Muscle layer of colon (tissue), 2 donors: Measurements from ENCODE around the gene PAPSS1.
A peak's percentile ranks its signal among the peaks of the same experiment; 100 is the strongest.
"Not testable (repeated sequence)": the region's sequence is repeated elsewhere in the genome, so short reads cannot be mapped to it uniquely, and the experiment has no call there.

Source experiments
- H3K27ac ChIP-seq: one replicate; pipeline ENCODE4 v1.7.0; 2013; ENCODE audit warnings: low read depth, mild to moderate bottlenecking, low read length, moderate library complexity
- H3K27me3 ChIP-seq, 2 donors: one replicate each; pipeline ENCODE4 v1.7.0; 2013; ENCODE audit warnings: low read length in 2 of 2, mild to moderate bottlenecking in 2 of 2; ENCODE audit not compliant: insufficient read depth in 2 of 2, control insufficient read depth in 1 of 2
- H3K36me3 ChIP-seq: one replicate; pipeline ENCODE4 v1.7.0; 2013; ENCODE audit warnings: mild to moderate bottlenecking, low read length; ENCODE audit not compliant: insufficient read depth
- H3K4me1 ChIP-seq: one replicate; pipeline ENCODE4 v1.7.0; 2013; ENCODE audit warnings: mild to moderate bottlenecking, low read length; ENCODE audit not compliant: insufficient read depth
- H3K4me3 ChIP-seq, 2 donors: one replicate each; pipeline ENCODE4 v1.7.0; 2013; ENCODE audit warnings: low read length in 2 of 2, low read depth in 1 of 2, mild to moderate bottlenecking in 1 of 2, moderate library complexity in 1 of 2
- H3K9ac ChIP-seq: one replicate; pipeline ENCODE4 v1.7.0; 2013; ENCODE audit warnings: low read length
- H3K9me3 ChIP-seq: one replicate; pipeline ENCODE4 v1.7.0; 2013; ENCODE audit warnings: mild to moderate bottlenecking, low read length
- donor health status: abdominal sarcoma.
- donor health status: Adenocarcinoma of cecum.

PAPSS1 gene

DNA sequence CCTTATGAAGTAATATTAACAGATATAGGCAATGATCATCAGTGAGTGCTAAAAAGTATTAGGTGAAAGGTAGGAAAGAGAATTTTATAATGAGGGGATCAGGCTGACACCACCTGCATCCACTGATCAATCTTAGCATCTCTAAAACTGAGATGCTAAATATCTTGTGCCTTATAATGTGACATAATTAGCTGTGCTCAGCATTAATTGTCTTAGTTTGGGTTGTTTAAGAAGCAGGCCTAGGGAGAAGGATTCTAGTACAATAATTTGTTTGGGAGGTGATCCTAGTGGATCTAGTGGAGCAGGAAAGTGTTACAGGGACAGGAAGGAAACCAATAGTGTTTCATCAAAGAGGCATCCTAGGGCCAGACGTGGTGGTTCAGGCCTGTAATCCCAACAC lies 22.2 kb upstream of the PAPSS1 start:
- Histone ChIP-seq H3K4me1 (peaks cover 15% of the 10 kb centered on the region), H3K9ac (no peak overlapping the region), H3K27me3 (no peaks in the 10 kb centered on the region), H3K9me3 (no peaks in the 10 kb centered on the region), H3K27ac (no peak overlapping the region), H3K4me3 (no peak overlapping the region), H3K36me3 (no peaks in the 10 kb centered on the region)

DNA sequence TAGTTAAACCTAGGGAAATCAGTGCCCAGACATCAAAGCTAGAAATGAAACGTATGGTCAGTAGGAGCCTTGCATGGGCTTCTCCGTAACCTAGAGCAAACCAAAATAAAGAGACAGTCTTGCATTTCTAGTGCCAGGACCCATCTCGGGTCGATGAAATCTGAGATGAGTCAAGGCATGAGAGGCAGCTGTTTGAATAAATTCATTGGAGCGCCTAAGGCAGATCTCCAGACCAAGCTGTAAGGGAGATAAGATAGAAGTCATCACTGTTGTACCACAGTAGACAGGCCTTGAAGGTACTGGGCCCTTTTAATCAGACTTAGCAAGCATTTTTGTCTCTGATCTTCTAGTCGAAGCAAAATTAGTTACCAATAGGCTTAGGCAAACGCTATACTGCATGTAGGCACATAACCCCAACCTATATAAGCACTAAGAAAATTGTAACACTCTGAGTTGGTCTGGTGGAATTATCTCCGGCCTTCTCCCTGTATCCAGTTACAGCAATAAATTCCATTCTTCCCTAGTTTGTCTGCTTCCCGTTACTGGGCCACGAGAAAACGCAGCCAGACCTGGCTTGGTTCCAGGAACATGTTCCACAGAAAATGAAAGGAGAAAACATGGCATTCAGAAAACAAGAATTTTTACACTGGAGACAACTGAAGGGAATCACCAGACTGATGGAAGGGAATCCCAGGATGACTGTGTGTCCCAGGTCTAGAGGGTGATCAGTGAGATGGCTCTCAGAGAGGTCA lies 21.1 kb upstream of the PAPSS1 start:
- Histone ChIP-seq H3K4me3 (peak overlapping the region; percentile 15), H3K9ac (no peak overlapping the region), H3K36me3 (no peaks in the 10 kb centered on the region), H3K27me3 (no peaks in the 10 kb centered on the region), H3K9me3 (no peaks in the 10 kb centered on the region), H3K27ac (peak overlapping the region; percentile 72), H3K4me1 (peaks cover 15% of the 10 kb centered on the region)

DNA sequence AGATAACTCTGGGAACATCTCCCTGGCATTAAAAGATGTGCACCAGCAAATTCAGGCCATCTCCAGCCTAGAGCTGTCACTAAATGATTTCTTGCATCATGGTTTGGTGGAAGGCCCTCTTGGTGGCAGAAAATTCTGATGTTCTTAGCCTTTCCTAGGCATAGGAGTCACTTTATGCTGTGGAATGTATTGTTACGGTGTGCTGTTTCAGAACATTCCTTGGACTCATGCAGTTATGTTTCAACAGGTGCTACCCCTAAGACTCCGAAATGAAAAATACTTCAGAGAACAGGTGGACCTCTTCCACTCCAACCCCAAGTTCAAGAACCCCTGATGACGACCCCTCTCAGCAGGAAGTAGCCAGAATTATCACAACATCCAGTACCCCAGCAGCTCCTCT lies 20.3 kb upstream of the PAPSS1 start:
- no peak overlapping the region for H3K9ac ChIP-seq
- peaks cover 15% of the 10 kb centered on the region for H3K4me1 ChIP-seq
- H3K27me3 ChIP-seq = no peaks in the 10 kb centered on the region
- H3K27ac ChIP-seq = peak overlapping the region; percentile 72
- no peaks in the 10 kb centered on the region for H3K36me3 ChIP-seq
- H3K9me3 ChIP-seq = no peaks in the 10 kb centered on the region
- no peak overlapping the region for H3K4me3 ChIP-seq

DNA sequence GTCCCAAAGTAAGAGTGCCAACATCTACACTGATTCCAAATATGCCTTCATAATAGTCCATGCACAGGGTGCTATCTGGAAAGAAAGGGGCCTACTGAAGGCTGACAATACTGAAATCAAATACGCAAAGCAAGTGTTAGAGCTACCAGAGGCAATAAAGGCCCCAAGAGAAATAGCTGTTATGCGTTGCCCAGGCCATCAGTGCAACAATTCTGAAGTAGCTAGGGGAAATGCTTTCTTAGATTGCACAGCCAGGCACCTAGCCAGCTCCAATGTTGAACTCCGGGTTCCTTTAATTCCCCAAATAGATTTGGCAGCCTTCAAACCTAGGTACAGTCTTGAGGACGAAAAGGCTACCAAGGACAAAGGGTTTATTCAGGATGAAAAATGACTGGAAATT lies 17.4 kb upstream of the PAPSS1 start:
- no peak overlapping the region for H3K4me3 ChIP-seq
- H3K9me3 ChIP-seq = no peaks in the 10 kb centered on the region
- H3K9ac ChIP-seq = no peak overlapping the region
- no peaks in the 10 kb centered on the region for H3K27me3 ChIP-seq
- H3K4me1 ChIP-seq = peaks cover 25% of the 10 kb centered on the region
- no peak overlapping the region for H3K27ac ChIP-seq
- H3K36me3 ChIP-seq = no peaks in the 10 kb centered on the region

DNA sequence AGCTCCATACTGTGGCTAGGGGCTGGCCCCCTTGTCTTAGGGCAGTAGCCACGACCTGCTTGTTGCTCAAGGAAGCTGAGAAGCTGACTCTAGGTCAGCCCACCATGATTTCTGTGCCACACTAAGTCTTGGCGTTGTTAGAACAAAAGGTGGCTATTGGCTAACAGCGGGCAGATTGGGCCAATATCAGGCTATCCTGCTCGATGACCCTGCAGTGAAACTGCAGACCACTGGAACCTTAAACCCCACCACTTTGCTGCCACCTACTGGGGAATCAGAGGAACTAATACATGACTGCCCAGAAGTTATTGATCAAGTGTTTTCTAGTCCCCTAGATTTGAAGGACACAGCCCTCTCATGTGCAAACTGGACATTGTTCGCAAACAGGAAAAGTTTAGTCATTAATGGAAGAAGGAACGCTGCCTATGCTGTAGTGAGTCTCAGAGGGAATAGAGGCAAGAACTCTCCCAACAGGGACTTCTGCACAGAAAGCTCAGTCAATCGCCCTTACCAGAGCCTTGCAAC lies 17.0 kb upstream of the PAPSS1 start:
- Histone ChIP-seq H3K36me3 (no peaks in the 10 kb centered on the region), H3K4me3 (no peak overlapping the region), H3K9me3 (no peaks in the 10 kb centered on the region), H3K4me1 (peaks cover 25% of the 10 kb centered on the region), H3K9ac (no peak overlapping the region), H3K27me3 (no peaks in the 10 kb centered on the region), H3K27ac (no peak overlapping the region)

DNA sequence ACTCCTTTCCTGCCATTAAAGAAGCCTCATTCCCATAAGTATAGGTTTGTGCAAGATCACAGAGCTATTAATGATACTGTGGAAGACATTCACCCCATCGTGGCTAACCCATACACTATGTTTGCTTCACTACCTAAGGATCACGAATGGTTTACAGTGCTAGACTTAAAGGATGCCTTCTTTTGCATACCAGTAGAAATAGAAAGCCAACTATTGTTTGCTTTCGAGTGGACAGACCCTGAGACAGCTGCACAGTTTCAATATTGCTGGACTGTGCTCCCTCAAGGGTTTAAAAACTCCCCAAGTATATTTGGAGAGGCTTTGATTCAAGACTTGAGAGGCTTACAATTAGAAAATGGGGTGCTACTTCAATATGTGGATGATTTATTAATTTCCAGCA lies 16.0 kb upstream of the PAPSS1 start:
- H3K27me3 ChIP-seq = no peaks in the 10 kb centered on the region
- H3K36me3 ChIP-seq = no peaks in the 10 kb centered on the region
- H3K27ac ChIP-seq = no peak overlapping the region
- H3K9ac ChIP-seq = no peak overlapping the region
- H3K4me1 ChIP-seq = peaks cover 18% of the 10 kb centered on the region
- H3K4me3 ChIP-seq = no peak overlapping the region
- no peaks in the 10 kb centered on the region for H3K9me3 ChIP-seq

DNA sequence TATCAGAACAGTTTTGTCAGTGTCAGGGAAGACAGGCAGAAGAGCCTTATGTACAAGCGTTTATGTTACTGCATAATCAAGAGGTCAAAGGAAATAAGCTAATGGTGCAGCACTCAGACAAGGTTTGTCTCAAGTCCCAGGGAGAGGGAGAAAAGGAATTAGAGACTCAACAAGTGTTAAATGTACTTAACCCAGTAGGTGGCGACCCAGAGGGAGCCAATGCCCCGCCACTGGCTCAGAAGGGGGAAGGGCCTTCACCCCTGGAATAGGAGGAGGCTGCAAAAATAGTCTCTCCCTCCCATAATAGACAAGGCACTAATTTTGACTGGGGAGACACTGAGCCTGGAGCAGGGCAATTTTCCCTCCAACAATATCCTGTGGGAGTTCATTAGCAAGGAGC lies 14.1 kb upstream of the PAPSS1 start:
- no peak overlapping the region for H3K27ac ChIP-seq
- no peak overlapping the region for H3K9ac ChIP-seq
- H3K9me3 ChIP-seq = no peaks in the 10 kb centered on the region
- H3K36me3 ChIP-seq = no peaks in the 10 kb centered on the region
- no peak overlapping the region for H3K4me3 ChIP-seq
- no peaks in the 10 kb centered on the region for H3K27me3 ChIP-seq
- peaks cover 9% of the 10 kb centered on the region for H3K4me1 ChIP-seq

DNA sequence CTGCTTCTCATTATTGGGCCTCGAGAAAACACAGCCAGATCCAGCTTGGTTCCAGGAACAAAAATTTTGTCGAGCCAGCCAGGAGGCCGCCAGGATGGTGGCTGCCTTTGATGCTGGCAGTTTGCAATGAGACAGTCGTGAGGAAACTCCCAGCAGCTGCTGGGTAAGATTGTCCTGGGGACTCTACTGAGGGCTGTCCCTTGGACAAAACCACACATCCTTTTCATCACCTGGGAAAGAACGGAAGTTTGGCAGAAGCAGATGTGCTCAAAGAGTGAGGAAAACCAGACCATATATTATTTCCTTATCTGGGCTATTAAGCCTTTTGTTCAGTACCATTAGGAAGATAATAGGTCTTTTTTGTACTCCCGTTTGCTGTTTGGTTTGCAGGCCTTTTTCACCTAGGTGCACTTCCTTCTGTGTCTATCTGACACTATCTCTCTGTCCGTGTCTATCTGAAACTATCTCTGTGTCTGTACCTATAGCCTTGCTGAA lies 13.4 kb upstream of the PAPSS1 start:
- Histone ChIP-seq H3K4me3 (no peak overlapping the region), H3K9me3 (no peaks in the 10 kb centered on the region), H3K9ac (no peak overlapping the region), H3K4me1 (peaks cover 9% of the 10 kb centered on the region), H3K27me3 (no peaks in the 10 kb centered on the region), H3K36me3 (no peaks in the 10 kb centered on the region), H3K27ac (no peak overlapping the region)

DNA sequence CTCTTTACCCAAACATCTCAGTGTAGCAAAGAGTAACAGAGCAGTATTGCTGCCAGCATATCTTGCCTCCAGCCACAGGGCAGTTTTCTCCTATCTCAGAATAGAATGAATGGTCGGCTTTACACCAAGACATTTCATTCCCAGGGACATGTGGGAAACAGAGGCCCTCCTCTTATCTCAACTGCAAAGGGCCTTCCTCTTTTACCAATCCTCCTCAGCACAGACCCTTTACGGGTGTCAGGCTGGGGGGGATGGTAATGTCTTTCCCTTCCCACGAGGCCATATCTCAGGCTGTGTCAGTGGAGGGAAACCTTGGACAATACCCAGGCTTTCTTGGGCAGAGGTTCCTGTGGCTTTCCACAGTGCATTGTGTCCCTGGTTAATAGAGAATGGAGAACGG lies 9.0 kb upstream of the PAPSS1 start:
- H3K36me3 ChIP-seq, H3K4me3 ChIP-seq, H3K9me3 ChIP-seq, H3K4me1 ChIP-seq, H3K27ac ChIP-seq, H3K9ac ChIP-seq, H3K27me3 ChIP-seq: not testable (repeated sequence)

DNA sequence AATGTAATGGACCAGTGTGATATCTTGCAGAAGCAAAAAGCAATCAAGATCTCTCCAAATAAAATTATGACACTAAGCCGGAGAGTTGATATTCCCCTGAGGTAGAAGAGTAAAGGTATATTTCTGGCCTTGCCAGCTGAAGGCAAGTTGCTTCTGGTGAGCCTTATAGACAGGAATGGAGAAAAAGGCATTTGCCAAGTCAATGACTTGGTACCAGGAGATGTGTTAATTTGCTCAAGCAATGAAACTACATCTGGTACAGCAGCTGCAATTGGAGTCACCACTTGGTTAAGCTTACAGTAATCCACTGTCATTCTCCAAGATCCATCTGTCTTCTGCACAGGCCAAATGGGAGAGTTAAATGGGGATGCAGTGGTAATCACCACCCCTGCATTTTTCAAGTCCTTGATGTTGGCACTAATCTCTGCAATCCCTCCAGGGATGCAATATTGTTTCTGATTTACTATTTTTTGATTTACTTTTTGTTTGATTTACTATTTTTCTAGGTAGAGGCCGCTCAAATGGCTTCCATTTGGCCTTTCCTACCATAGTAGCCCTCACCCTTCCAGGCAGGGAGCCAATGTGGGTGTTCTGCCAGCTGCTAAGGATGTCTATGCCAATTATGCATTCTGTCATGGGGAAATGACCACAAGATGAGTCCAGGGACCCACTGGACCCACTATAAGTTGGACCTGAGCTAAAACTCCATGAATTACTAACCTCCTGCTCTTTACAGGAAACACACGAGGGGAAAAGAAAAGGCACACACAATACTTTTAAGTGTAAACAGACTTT lies 6.3 kb upstream of the PAPSS1 start:
- not testable (repeated sequence) for H3K27me3 ChIP-seq, H3K36me3 ChIP-seq, H3K4me1 ChIP-seq, H3K9me3 ChIP-seq, H3K27ac ChIP-seq, H3K4me3 ChIP-seq, H3K9ac ChIP-seq

DNA sequence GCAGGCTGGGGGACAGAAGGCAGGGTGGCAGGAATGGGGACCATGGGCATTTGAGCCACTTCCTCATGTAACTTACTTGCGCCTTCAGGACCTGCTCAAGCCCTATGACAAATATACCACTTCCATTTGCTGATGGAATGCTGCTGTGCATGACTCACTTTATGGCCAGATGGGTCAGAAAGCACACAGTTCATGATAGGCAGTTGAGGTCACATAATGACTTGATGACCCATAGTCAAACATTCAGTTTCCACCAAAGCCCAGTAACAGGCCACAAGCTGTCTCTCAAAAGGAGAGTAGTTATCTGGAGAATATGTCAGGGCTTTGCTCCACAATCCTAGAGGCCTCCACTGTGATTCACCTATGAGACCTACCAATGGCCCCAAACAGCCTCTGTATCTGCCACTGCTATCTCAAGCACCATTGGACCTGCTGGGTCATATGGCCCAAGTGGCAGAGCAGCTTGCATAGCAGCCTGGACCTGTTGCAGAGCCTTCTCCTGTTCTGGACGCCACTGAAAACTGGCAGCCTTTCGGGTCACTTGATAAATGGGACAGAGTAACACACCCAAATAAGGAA lies 5.3 kb upstream of the PAPSS1 start:
- Histone ChIP-seq H3K27me3 (no peaks in the 10 kb centered on the region), H3K4me3 (no peak overlapping the region), H3K4me1 (no peaks in the 10 kb centered on the region), H3K36me3 (no peaks in the 10 kb centered on the region), H3K9ac (no peak overlapping the region), H3K27ac (no peak overlapping the region), H3K9me3 (no peaks in the 10 kb centered on the region)
